PC-3 (cell line): ENCODE data around the gene NFATC1. TPM values are rescaled to one million over a fixed set of nuclear protein-coding genes. Genes with fewer than 3 reads are reported as not detected.

Experiments
- ATAC-seq: fragments of 200-7000 bp; cut with Tn5 transposase; 2 replicates; pipeline ENCODE4 v1.9.1; 2020; ENCODE audit warnings: mild to moderate bottlenecking, moderate library complexity
- BruUV-seq: library from RNA; stranded (reverse); fragments of 400-500 nt; replicated peaks from 2 replicates; lab custom pipeline; 2021; lab: Mats Ljungman, UMichigan
- CTCF ChIA-PET: fragments of 300-600 bp; sonication (Branson Sonifier 250); formaldehyde crosslinking; loops from one replicate; lab custom pipeline; 2022; ENCODE audit warnings: antibody characterized with exemption; lab: Charles Lee
- POLR2A ChIA-PET: fragments of 300-600 bp; sonication (Branson Sonifier 250); formaldehyde crosslinking; loops from one replicate; lab custom pipeline; 2022; ENCODE audit warnings: antibody characterized with exemption; ENCODE audit not compliant: unreplicated experiment; lab: Charles Lee
- DNase-seq: peaks from one replicate; pipeline ENCODE4 v3.0.0-alpha.2; 2015
- H2AFZ ChIP-seq: fragments of 300-600 bp; sonication (generic); 2 replicates; pipeline ENCODE4 v1.6.0; 2016; ENCODE audit warnings: antibody characterized with exemption, low read length
- H3F3A ChIP-seq: fragments of 300-600 bp; sonication (generic); one replicate; pipeline ENCODE4 v1.6.0; 2017; ENCODE audit warnings: antibody characterized with exemption, low read length, control low read depth, mild to moderate bottlenecking; ENCODE audit not compliant: unreplicated experiment
- H3K27ac ChIP-seq: fragments of 300-600 bp; sonication (generic); 2 replicates; pipeline ENCODE4 v1.5.1; 2016; ENCODE audit warnings: mild to moderate bottlenecking, low read length
- H3K27me3 ChIP-seq: fragments of 300-600 bp; sonication (generic); 2 replicates; pipeline ENCODE4 v1.6.1; 2016; ENCODE audit warnings: low read length, mixed read lengths
- H3K36me3 ChIP-seq: fragments of 300-600 bp; sonication (generic); 2 replicates; pipeline ENCODE4 v1.6.1; 2016; ENCODE audit warnings: low read depth, mixed run types, low read length, mixed read lengths
- H3K4me1 ChIP-seq: fragments of 300-600 bp; sonication (generic); 2 replicates; pipeline ENCODE4 v1.5.1; 2016; ENCODE audit warnings: low read length; ENCODE audit not compliant: insufficient read depth
- H3K4me2 ChIP-seq: fragments of 300-600 bp; sonication (generic); 2 replicates; pipeline ENCODE4 v1.6.0; 2016; ENCODE audit warnings: low read length
- H3K4me3 ChIP-seq: fragments of 300-600 bp; sonication (generic); 2 replicates; pipeline ENCODE4 v1.5.1; 2016; ENCODE audit warnings: mild to moderate bottlenecking, low read length, mixed read lengths
- H3K79me2 ChIP-seq: fragments of 300-600 bp; sonication (generic); 2 replicates; pipeline ENCODE4 v1.6.1; 2017; ENCODE audit warnings: low read length, mixed read lengths
- H3K9ac ChIP-seq: fragments of 300-600 bp; sonication (generic); 2 replicates; pipeline ENCODE4 v1.6.0; 2016; ENCODE audit warnings: mild to moderate bottlenecking, low read length
- H3K9me2 ChIP-seq: fragments of 300-600 bp; sonication (generic); replicated peaks from 2 replicates; pipeline ENCODE4 v1.6.1; 2016; ENCODE audit warnings: mixed run types, low read length, mixed read lengths
- H3K9me3 ChIP-seq: fragments of 300-600 bp; sonication (generic); 2 replicates; pipeline ENCODE4 v1.6.1; 2016; ENCODE audit warnings: low read length, mixed read lengths
- H4K20me1 ChIP-seq: fragments of 300-600 bp; sonication (generic); 2 replicates; pipeline ENCODE4 v1.6.1; 2016; ENCODE audit warnings: low read length, mixed read lengths
- EZH2 ChIP-seq: fragments of 300-600 bp; sonication (generic); IDR thresholded peaks from one replicate; pipeline ENCODE4 v1.6.1; 2017; ENCODE audit warnings: antibody characterized with exemption, mild to moderate bottlenecking, low read length; ENCODE audit not compliant: unreplicated experiment
- EZH2phosphoT487 ChIP-seq: fragments of 300-600 bp; sonication (generic); IDR thresholded peaks from 2 replicates; pipeline ENCODE4 v1.6.1; 2018; ENCODE audit warnings: mild to moderate bottlenecking, antibody characterized with exemption, low read length, borderline replicate concordance
- intact Hi-C: fragments of 100-400 bp; cut with micrococcal nuclease; formaldehyde crosslinking; loops from 2 replicates; pipeline ENCODE4 v1.9.0; 2023
- total RNA-seq: library from RNA; depleted of rRNA; stranded (reverse); fragments of >200 nt; gene quantifications from 2 replicates; pipeline ENCODE4 v1.2.3, GENCODE V29; 2014
- TF ChIP-seq, protein P1 (sequence below): fragments of 300-600 bp; sonication (generic); conservative IDR thresholded peaks from 2 replicates; pipeline ENCODE4 v1.5.1; 2017; ENCODE audit warnings: antibody characterized with exemption, low read depth, mild to moderate bottlenecking, low read length

The NFATC1 gene
- total RNA-seq, 1 experiment from 2014 or later = 5.9 TPM

DNA sequence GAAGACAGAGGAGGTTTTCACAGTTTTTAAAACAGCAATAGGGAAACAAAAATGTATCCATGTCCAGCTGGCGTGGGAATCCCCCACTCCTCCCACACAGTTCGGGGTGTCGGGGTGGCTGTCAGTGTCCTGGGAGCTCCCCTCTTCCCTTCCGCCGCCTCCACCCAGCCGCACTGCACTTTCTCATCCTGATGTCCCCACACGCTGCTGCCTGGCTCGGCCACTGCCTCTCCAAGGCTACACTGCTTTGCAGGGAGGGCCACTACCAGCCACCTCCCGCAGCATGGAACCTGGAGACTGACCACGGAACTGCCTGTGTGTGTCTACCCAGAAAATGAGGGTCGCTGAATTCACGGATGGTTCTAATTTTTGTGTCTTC, 145.2 kb downstream of the NFATC1 start:
- Histone ChIP-seq H3K4me2 (no peak overlapping the region), H4K20me1 (no peaks in the 10 kb centered on the region), H3K79me2 (no peaks in the 10 kb centered on the region), H3K9me3 (no peaks in the 10 kb centered on the region), H3K9ac (no peak overlapping the region), H3K4me1 (no peaks in the 10 kb centered on the region), H2AFZ (no peak overlapping the region), H3K9me2 (no peaks in the 10 kb centered on the region), H3K4me3 (no peak overlapping the region), H3F3A (no peaks in the 10 kb centered on the region), H3K27me3 (peaks cover 52% of the 10 kb centered on the region), H3K36me3 (no peaks in the 10 kb centered on the region), H3K27ac (no peak overlapping the region)
- ChIA-PET CTCF (no interaction called here), POLR2A (no interaction called here)
- ATAC-seq (no peak), DNase-seq (no peak)
- TF ChIP-seq EZH2phosphoT487 (no peak), EZH2 (no peak)
- TF ChIP-seq, protein P1, sequence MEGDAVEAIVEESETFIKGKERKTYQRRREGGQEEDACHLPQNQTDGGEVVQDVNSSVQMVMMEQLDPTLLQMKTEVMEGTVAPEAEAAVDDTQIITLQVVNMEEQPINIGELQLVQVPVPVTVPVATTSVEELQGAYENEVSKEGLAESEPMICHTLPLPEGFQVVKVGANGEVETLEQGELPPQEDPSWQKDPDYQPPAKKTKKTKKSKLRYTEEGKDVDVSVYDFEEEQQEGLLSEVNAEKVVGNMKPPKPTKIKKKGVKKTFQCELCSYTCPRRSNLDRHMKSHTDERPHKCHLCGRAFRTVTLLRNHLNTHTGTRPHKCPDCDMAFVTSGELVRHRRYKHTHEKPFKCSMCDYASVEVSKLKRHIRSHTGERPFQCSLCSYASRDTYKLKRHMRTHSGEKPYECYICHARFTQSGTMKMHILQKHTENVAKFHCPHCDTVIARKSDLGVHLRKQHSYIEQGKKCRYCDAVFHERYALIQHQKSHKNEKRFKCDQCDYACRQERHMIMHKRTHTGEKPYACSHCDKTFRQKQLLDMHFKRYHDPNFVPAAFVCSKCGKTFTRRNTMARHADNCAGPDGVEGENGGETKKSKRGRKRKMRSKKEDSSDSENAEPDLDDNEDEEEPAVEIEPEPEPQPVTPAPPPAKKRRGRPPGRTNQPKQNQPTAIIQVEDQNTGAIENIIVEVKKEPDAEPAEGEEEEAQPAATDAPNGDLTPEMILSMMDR = no peak
- BruUV-seq = no TSS peak
- intact Hi-C loops = no loop called here

DNA sequence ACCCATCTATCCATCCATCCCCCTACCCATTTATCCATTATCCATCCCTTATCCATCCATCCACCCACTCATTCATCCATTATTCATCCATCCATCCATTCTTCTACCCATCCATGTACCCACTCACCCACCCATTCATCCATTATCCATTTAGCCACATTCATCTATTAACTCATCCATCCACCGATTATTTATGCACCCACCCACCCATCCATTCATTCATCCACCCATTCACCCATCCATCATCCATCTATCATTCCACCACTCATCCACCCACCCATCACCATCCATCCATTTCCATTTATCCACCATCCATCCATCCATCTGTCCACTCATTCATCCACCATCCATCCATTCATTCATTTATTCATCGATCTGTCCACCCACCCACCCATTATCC, 146.5 kb downstream of the NFATC1 start:
- no peak for DNase-seq
- BruUV-seq = no TSS peak

More for the DNA sequence above, 146.5 kb downstream of the NFATC1 start:
- Histone ChIP-seq H3K27me3 (peaks cover 51% of the 10 kb centered on the region), H3F3A (no peaks in the 10 kb centered on the region), H3K4me3 (no peak overlapping the region), H3K79me2 (no peaks in the 10 kb centered on the region), H3K9me3 (no peaks in the 10 kb centered on the region), H3K9me2 (no peaks in the 10 kb centered on the region), H2AFZ (no peak overlapping the region), H3K4me2 (no peak overlapping the region), H3K9ac (no peak overlapping the region), H3K36me3 (no peaks in the 10 kb centered on the region), H4K20me1 (no peaks in the 10 kb centered on the region), H3K4me1 (no peaks in the 10 kb centered on the region), H3K27ac (no peak overlapping the region)
- ATAC-seq = no peak
- ChIA-PET POLR2A (no interaction called here), CTCF (no interaction called here)
- intact Hi-C loops = no loop called here
- TF ChIP-seq EZH2phosphoT487 (no peak), EZH2 (no peak)
- TF ChIP-seq, protein P1 = no peak
